Astrocyte of the spinal cord (primary cell): Measurements from ENCODE around the gene UBL7.

ENCODE experiments used
- DNase-seq: peaks from one replicate; pipeline ENCODE4 v3.0.0; 2011; ENCODE audit warnings: low read depth, low spot score
- H3K4me3 ChIP-seq: 2 replicates; pipeline ENCODE4 v1.5.1; 2011; ENCODE audit warnings: low read depth, mild to moderate bottlenecking, low read length, moderate library complexity
- CTCF ChIP-seq: IDR thresholded peaks from 2 replicates; pipeline ENCODE4 v1.5.1; 2012; ENCODE audit warnings: low read depth, mild to moderate bottlenecking, low read length, inconsistent platforms
- in situ Hi-C: cut with HindIII; loops from 2 replicates; pipeline ENCODE4 v1.10.0; 2017; ENCODE audit warnings: low sequenced_read_pairs

UBL7 gene

DNA sequence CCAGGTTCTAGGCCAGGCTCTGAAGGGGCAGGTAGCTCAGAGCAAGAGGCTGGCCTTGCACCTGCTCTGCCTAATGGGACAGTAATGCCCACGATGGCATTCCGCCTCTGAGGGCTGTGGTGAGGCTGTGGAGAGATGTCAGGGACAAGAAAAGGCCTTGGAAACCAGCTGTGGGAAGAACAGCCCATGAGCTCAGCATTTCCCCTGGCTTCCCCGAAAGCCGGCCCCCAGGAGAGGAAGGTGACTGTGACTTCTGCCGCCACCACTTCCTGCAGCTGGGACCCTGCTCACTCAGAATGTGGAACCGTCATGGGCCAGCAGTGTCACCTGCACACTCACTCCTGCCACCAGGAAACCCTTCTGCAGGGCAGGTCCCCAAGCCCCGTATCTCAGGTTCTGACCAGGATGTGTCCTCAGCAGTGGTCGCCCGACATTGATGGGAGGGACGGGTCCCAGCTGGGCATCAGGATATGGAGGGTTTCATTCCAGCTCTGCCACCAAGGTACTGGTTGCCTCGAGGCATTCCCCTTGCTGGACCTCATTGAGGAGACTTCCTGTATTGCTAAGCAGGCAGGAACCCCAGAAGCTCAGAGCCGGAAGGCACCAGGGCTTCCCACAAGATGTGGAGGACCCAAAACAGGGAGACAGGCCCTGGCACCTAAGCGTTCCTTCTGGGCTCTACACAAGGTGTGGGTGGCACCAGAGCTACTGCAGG, 57.9 kb downstream of the UBL7 start:
- H3K4me3 ChIP-seq = no peak overlapping the region
- in situ Hi-C loops = no loop called here
- no peak for TF ChIP-seq CTCF
- DNase-seq = no peak

GRCh38 chr15:74402337-74402841, 58.6 kb downstream of the UBL7 start:
- DNase-seq = no peak
- no peak overlapping the region for H3K4me3 ChIP-seq
- in situ Hi-C loops = no loop called here
- TF ChIP-seq CTCF = no peak

- in situ Hi-C loops = no loop called here
- DNase-seq = peak; percentile 49
- no peak for TF ChIP-seq CTCF
- no peak overlapping the region for H3K4me3 ChIP-seq
Observed at GRCh38 chr15:74400915-74401757, 59.8 kb downstream of the UBL7 start.

DNA sequence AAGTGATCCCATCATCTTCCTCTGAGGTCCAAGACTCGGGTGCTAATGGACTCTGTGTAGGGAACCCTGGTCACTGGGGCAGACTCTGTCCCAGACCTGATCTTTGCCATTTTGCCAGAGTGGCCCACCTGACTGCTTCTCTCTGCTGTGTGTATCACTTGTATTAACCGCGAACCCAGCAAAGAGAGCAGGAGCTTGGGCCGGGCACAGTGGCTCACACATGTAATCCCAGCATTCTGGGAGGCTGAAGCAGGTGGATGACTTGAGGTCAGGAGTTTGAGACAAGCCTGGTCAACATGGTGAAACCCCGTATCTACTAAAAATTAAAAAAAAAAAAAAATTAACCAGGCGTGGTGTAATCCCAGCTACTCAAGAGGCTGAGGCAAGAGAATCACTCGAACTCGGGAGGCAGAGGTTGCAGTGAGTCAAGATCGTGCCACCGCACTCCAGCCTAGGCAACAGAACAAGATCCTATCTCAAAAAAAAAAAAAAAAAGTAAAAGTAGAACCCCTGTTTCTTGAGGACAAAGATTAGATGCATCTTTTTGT, 60.6 kb downstream of the UBL7 start:
- no peak for DNase-seq
- H3K4me3 ChIP-seq = no peak overlapping the region
- TF ChIP-seq CTCF = no peak
- in situ Hi-C loops = no loop called here

DNA sequence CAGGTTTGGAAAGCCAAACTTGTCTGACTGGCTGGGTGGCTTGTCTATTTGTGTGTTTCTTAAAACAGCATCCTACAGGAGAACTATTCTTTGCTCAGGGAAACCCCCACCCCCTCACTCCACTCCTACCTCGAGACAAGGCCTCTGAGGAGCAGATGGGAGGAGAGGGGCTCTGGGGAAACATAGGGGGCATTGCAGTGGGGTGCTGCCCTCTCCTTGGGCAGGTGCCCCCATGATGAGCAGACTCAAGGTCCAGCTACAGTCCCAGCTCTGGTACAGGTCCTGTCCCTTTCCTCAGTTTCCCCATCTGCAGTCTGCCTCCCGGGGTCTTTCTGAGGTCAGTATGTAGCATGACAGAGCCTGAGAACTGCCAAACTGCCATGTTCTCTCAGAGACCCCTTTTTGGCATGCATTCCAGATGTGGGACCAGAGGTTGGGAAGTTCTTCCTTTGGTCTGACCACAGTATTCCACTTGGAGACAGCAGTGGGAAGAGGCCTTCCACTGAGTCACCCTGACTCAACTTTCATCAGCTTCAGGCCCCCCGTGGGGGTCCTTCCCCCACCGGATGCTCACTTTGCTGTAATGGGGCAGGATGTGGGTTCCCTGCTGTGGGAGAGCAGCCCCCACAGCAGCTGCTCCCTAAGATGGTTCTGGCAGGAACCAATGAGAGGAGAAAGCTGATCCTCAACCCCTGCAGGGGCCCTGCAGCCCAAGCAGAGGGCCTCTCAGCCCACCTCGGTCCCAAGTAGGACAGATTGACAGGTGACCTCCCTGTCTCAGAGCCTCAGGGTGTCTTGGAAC, 61.2 kb downstream of the UBL7 start:
- peak; percentile 87 for DNase-seq
- in situ Hi-C loops = no loop called here
- no peak overlapping the region for H3K4me3 ChIP-seq
- TF ChIP-seq CTCF = no peak

GRCh38 chr15:74399100-74399499, 61.9 kb downstream of the UBL7 start:
- no peak for DNase-seq
- TF ChIP-seq CTCF = no peak
- H3K4me3 ChIP-seq = no peak overlapping the region
- in situ Hi-C loops = no loop called here
